GM18909 (cell line): ENCODE results near the gene DOK6.

ENCODE experiments used
- ATAC-seq: cut with Tn5 transposase; IDR thresholded peaks from one replicate; pipeline ENCODE4 v1.9.1; 2021; ENCODE audit warnings: mild to moderate bottlenecking; ENCODE audit not compliant: unreplicated experiment, poor library complexity

The DOK6 gene

GRCh38 chr18:69414184-69414583 is 13.5 kb downstream of the DOK6 start:
- ATAC-seq: no peak

GRCh38 chr18:69432847-69433246 is 32.2 kb downstream of the DOK6 start:
- no peak for ATAC-seq

GRCh38 chr18:69435000-69435399 is 34.3 kb downstream of the DOK6 start:
- no peak for ATAC-seq

- no peak for ATAC-seq
Observed at GRCh38 chr18:69444221-69444620, 43.5 kb downstream of the DOK6 start.

GRCh38 chr18:69447886-69448285 is 47.2 kb downstream of the DOK6 start:
- no peak for ATAC-seq

- ATAC-seq: no peak
Observed at GRCh38 chr18:69455125-69455524, 54.4 kb downstream of the DOK6 start.

GRCh38 chr18:69469444-69469919 is 68.8 kb downstream of the DOK6 start:
- ATAC-seq: peak; percentile 47

GRCh38 chr18:69480460-69480859 is 79.8 kb downstream of the DOK6 start:
- no peak for ATAC-seq

GRCh38 chr18:69483574-69483973 is 82.9 kb downstream of the DOK6 start:
- ATAC-seq: no peak

- no peak for ATAC-seq
Observed at GRCh38 chr18:69484699-69485396, 84.2 kb downstream of the DOK6 start.

GRCh38 chr18:69487488-69488394 is 87.1 kb downstream of the DOK6 start:
- no peak for ATAC-seq

GRCh38 chr18:69490072-69490471 is 89.4 kb downstream of the DOK6 start:
- no peak for ATAC-seq

- ATAC-seq: no peak
Observed at GRCh38 chr18:69490813-69491212, 90.1 kb downstream of the DOK6 start.

- no peak for ATAC-seq
Observed at GRCh38 chr18:69491576-69491975, 90.9 kb downstream of the DOK6 start.

- no peak for ATAC-seq
Observed at GRCh38 chr18:69492861-69493260, 92.2 kb downstream of the DOK6 start.

GRCh38 chr18:69494841-69495240 is 94.2 kb downstream of the DOK6 start:
- no peak for ATAC-seq

- ATAC-seq: no peak
Observed at GRCh38 chr18:69495338-69495737, 94.7 kb downstream of the DOK6 start.

- no peak for ATAC-seq
Observed at GRCh38 chr18:69495841-69496533, 95.3 kb downstream of the DOK6 start.

GRCh38 chr18:69518989-69519388 is 118.3 kb downstream of the DOK6 start:
- no peak for ATAC-seq

- no peak for ATAC-seq
Observed at GRCh38 chr18:69523582-69523981, 122.9 kb downstream of the DOK6 start.

GRCh38 chr18:69528435-69528834 is 127.7 kb downstream of the DOK6 start:
- ATAC-seq: no peak
